ENCODE data around the gene MANEA. TPM values are rescaled to one million over a fixed set of nuclear protein-coding genes. Genes with fewer than 3 reads are reported as not detected.

MANEA gene
- total RNA-seq, 3 donors from 2014 or later (not counting 1 experiment from before 2014, with no cell fraction given) = 4.7 to 10.6 (median 5.7) TPM

DNA sequence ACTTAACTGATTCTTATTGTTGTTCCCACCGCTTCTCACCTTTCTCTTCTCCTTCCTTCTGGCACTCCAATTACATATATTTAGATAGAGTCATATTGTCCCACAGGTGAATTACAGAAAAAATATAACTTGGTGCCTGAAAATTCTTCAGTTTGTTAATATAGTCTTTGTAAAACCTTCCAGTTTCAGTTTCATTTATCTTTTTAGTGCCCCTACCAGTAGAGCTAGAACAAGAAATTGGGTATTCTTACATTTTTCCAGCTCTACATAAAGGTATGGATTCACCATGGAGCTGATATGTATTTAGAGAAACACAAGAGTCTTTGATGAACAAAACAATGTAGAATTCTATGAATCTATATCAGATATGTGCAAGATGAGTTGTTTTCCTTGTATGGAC is 10.7 kb downstream of the MANEA start:
- H3K36me3 Mint-ChIP-seq = peaks cover 9% of the 10 kb centered on the region
- no peaks in the 10 kb centered on the region for H3K27me3 Mint-ChIP-seq (ENCODE audit: low read depth in 2 of 2)
- WGBS (ENCODE audit: insufficient coverage) = no CpG with 5 or more reads among the region's 1 CpG
- Histone ChIP-seq H3K9me3 (ENCODE audit: control insufficient read depth, insufficient read depth, low read length) (peaks cover 12% of the 10 kb centered on the region), H3K27me3 (ENCODE audit: control insufficient read depth, insufficient read depth, low read length) (no peaks in the 10 kb centered on the region), H3K4me1 (ENCODE audit: control insufficient read depth, insufficient read depth, low read length) (no peaks in the 10 kb centered on the region), H3K36me3 (ENCODE audit: control insufficient read depth, insufficient read depth, low read length) (peaks cover 3% of the 10 kb centered on the region), H3K4me3 (ENCODE audit: low read length) (no peak overlapping the region), H3K27ac (ENCODE audit: low read length) (no peak overlapping the region)
- H3K4me1 Mint-ChIP-seq = peaks cover 13 to 15% of the 10 kb centered on the region in 2 donors
- peaks cover 0 to 5% of the 10 kb centered on the region in 2 donors for H3K9me3 Mint-ChIP-seq
- TF ChIP-seq, protein P1, sequence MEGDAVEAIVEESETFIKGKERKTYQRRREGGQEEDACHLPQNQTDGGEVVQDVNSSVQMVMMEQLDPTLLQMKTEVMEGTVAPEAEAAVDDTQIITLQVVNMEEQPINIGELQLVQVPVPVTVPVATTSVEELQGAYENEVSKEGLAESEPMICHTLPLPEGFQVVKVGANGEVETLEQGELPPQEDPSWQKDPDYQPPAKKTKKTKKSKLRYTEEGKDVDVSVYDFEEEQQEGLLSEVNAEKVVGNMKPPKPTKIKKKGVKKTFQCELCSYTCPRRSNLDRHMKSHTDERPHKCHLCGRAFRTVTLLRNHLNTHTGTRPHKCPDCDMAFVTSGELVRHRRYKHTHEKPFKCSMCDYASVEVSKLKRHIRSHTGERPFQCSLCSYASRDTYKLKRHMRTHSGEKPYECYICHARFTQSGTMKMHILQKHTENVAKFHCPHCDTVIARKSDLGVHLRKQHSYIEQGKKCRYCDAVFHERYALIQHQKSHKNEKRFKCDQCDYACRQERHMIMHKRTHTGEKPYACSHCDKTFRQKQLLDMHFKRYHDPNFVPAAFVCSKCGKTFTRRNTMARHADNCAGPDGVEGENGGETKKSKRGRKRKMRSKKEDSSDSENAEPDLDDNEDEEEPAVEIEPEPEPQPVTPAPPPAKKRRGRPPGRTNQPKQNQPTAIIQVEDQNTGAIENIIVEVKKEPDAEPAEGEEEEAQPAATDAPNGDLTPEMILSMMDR (IDR thresholded peaks at IDR 0.05) = no peak
- H3K4me3 Mint-ChIP-seq = no peak overlapping the region
- intact Hi-C loops (cut with micrococcal nuclease) = no loop called here
- H3K27ac Mint-ChIP-seq = peak overlapping the region in 1 of 2 donors; percentile 6
- DNase-seq (no peak), ATAC-seq (no peak)

DNA sequence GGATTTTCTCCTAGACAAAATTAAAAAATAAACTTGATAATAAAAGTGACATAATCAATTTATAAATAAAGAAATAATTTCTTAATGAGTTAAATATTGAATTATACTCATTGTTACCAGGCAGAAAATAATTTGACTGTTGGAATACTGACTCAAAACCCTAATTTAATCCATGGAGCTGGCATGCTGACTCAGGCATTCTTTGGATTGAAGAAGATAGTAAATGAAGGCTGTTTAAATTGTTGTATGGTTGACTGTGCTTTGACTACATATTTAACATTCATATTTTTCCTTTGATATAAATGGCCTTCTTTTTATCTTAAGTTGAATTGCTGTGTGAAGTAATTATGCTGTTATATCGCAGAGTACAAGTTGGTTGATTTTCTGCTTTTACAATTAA is 11.7 kb downstream of the MANEA start:
- no peaks in the 10 kb centered on the region for H3K4me1 ChIP-seq (ENCODE audit: control insufficient read depth, insufficient read depth, low read length)
- H3K4me3 ChIP-seq (ENCODE audit: low read length) = no peak overlapping the region
- intact Hi-C loops (cut with micrococcal nuclease) = no loop called here
- ATAC-seq (no peak), DNase-seq (no peak)
- H3K27me3 Mint-ChIP-seq (ENCODE audit: low read depth in 2 of 2) = no peaks in the 10 kb centered on the region
- peaks cover 8% of the 10 kb centered on the region for H3K36me3 Mint-ChIP-seq
- WGBS (ENCODE audit: insufficient coverage) = no CpG with 5 or more reads among the region's 1 CpG
- TF ChIP-seq, protein P1 (IDR thresholded peaks at IDR 0.05) = no peak
- H3K9me3 Mint-ChIP-seq = peaks cover 0 to 5% of the 10 kb centered on the region in 2 donors
- H3K4me3 Mint-ChIP-seq = no peak overlapping the region
- H3K27ac Mint-ChIP-seq = no peak overlapping the region
- no peaks in the 10 kb centered on the region for H3K27me3 ChIP-seq (ENCODE audit: control insufficient read depth, insufficient read depth, low read length)
- H3K36me3 ChIP-seq (ENCODE audit: control insufficient read depth, insufficient read depth, low read length) = peaks cover 3% of the 10 kb centered on the region
- peaks cover 12% of the 10 kb centered on the region for H3K9me3 ChIP-seq (ENCODE audit: control insufficient read depth, insufficient read depth, low read length)
- peaks cover 13 to 19% of the 10 kb centered on the region in 2 donors for H3K4me1 Mint-ChIP-seq
- no peak overlapping the region for H3K27ac ChIP-seq (ENCODE audit: low read length)

DNA sequence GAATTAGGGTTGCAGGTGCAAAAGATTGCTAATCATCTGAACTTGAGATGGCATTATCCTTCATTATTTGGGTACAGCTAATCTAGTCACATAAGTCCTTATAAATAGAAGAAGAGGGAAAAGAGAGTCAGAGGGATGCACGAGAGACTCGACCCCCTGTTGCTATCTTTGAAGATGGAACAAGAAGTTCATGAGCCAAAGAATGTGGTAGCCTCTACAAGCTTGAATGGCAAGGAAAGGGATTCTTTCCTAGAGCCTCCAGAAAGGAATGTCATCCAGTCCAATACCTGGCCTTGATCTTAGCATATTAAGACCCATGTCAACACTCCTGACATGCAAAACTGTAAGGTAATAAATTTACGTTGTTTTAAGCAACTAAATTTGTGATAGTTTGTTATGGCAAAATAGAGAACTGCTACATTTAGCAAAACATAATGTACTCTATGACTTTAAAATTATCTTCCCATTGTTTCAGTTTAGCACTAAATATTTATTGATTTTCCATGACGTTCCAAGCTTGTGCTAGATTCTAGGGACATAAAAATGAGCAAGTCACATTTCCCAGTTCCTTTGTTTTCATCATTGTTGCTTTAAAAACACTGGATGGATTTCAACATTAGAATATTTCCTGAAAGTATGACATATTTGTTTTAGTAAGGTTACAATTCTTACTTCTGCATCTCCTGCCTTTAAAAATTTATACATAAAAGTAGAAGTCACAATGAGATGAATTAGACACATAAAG is 12.7 kb downstream of the MANEA start:
- no peak for ATAC-seq
- H3K9me3 Mint-ChIP-seq = no peaks in the 10 kb centered on the region
- no peak overlapping the region for H3K27ac ChIP-seq (ENCODE audit: low read length)
- H3K4me3 ChIP-seq (ENCODE audit: low read length) = no peak overlapping the region
- 100% methylated on average over 3 of the region's 4 CpGs for WGBS (ENCODE audit: insufficient coverage)
- no peaks in the 10 kb centered on the region for H3K4me1 ChIP-seq (ENCODE audit: control insufficient read depth, insufficient read depth, low read length)
- TF ChIP-seq, protein P1 (IDR thresholded peaks at IDR 0.05) = no peak
- H3K9me3 ChIP-seq (ENCODE audit: control insufficient read depth, insufficient read depth, low read length) = peaks cover 5% of the 10 kb centered on the region
- no peak overlapping the region for H3K27ac Mint-ChIP-seq
- H3K36me3 ChIP-seq (ENCODE audit: control insufficient read depth, insufficient read depth, low read length) = peaks cover 3% of the 10 kb centered on the region
- H3K36me3 Mint-ChIP-seq = no peaks in the 10 kb centered on the region
- no peak overlapping the region for H3K4me3 Mint-ChIP-seq
- intact Hi-C loops (cut with micrococcal nuclease) = no loop called here
- H3K4me1 Mint-ChIP-seq = peaks cover 13 to 19% of the 10 kb centered on the region in 2 donors
- no peaks in the 10 kb centered on the region for H3K27me3 Mint-ChIP-seq (ENCODE audit: low read depth in 2 of 2)
- H3K27me3 ChIP-seq (ENCODE audit: control insufficient read depth, insufficient read depth, low read length) = no peaks in the 10 kb centered on the region
- no peak for DNase-seq

- DNase-seq = no peak
- intact Hi-C loops (cut with micrococcal nuclease) = no loop called here
- H3K36me3 Mint-ChIP-seq = no peaks in the 10 kb centered on the region
- H3K4me3 Mint-ChIP-seq = no peak overlapping the region
- Histone ChIP-seq H3K4me3 (ENCODE audit: low read length) (no peak overlapping the region), H3K27me3 (ENCODE audit: control insufficient read depth, insufficient read depth, low read length) (no peaks in the 10 kb centered on the region), H3K4me1 (ENCODE audit: control insufficient read depth, insufficient read depth, low read length) (no peaks in the 10 kb centered on the region), H3K9me3 (ENCODE audit: control insufficient read depth, insufficient read depth, low read length) (no peaks in the 10 kb centered on the region), H3K27ac (ENCODE audit: low read length) (no peak overlapping the region), H3K36me3 (ENCODE audit: control insufficient read depth, insufficient read depth, low read length) (no peaks in the 10 kb centered on the region)
- H3K27me3 Mint-ChIP-seq (ENCODE audit: low read depth in 2 of 2) = no peaks in the 10 kb centered on the region
- 100% methylated on average over 2 of the region's 2 CpGs for WGBS (ENCODE audit: insufficient coverage)
- TF ChIP-seq, protein P1 (IDR thresholded peaks at IDR 0.05) = no peak
- ATAC-seq = no peak
- peaks cover 8 to 14% of the 10 kb centered on the region in 2 donors for H3K4me1 Mint-ChIP-seq
- H3K27ac Mint-ChIP-seq = no peak overlapping the region
- no peaks in the 10 kb centered on the region for H3K9me3 Mint-ChIP-seq
Observed at GRCh38 chr6:95593025-95593424, 15.7 kb downstream of the MANEA start.

Data from natural killer cell (primary cell).